Calu3 (cell line): ENCODE data around the gene CACNA2D4. TPM values are rescaled to one million over a fixed set of nuclear protein-coding genes. Genes with fewer than 3 reads are reported as not detected.

Experiments
- BruUV-seq: library from RNA; stranded (reverse); fragments of 400-500 nt; replicated peaks from 2 replicates; lab custom pipeline; 2021; lab: Mats Ljungman, UMichigan
- CTCF ChIA-PET: fragments of 300-600 bp; sonication (Branson Sonifier 250); formaldehyde crosslinking; loops from one replicate; lab custom pipeline; 2022; ENCODE audit warnings: antibody characterized with exemption; lab: Charles Lee
- DNase-seq: peaks from one replicate; pipeline ENCODE4 v3.0.0; 2022
- H3K27ac Mint-ChIP-seq: one replicate; pipeline ENCODE4 v1.8.0; 2022; ENCODE audit warnings: mixed read lengths; ENCODE audit not compliant: unreplicated experiment
- H3K27me3 Mint-ChIP-seq: one replicate; pipeline ENCODE4 v1.8.0; 2022; ENCODE audit warnings: mixed read lengths; ENCODE audit not compliant: unreplicated experiment
- H3K36me3 Mint-ChIP-seq: one replicate; pipeline ENCODE4 v1.8.0; 2022; ENCODE audit warnings: mild to moderate bottlenecking, moderate library complexity, mixed read lengths; ENCODE audit not compliant: insufficient read depth, unreplicated experiment
- H3K4me1 Mint-ChIP-seq: one replicate; pipeline ENCODE4 v1.8.0; 2022; ENCODE audit warnings: mild to moderate bottlenecking, low read depth, mixed read lengths; ENCODE audit not compliant: unreplicated experiment
- H3K4me3 Mint-ChIP-seq: one replicate; pipeline ENCODE4 v1.8.0; 2022; ENCODE audit warnings: mild to moderate bottlenecking, low read depth, moderate library complexity, mixed read lengths; ENCODE audit not compliant: unreplicated experiment
- H3K9me3 Mint-ChIP-seq: one replicate; pipeline ENCODE4 v1.8.0; 2022; ENCODE audit warnings: low read depth, mixed read lengths; ENCODE audit not compliant: unreplicated experiment
- CTCF ChIP-seq: fragments of 200-600 bp; IDR thresholded peaks from one replicate; pipeline ENCODE4 v1.8.0; 2022; ENCODE audit warnings: antibody characterized with exemption; ENCODE audit not compliant: unreplicated experiment
- intact Hi-C: fragments of 100-400 bp; cut with micrococcal nuclease; formaldehyde crosslinking; loops from one replicate; pipeline ENCODE4 v1.10.0; 2022; ENCODE audit not compliant: unreplicated experiment
- total RNA-seq: library from RNA; stranded (reverse); gene quantifications from 2 replicates; pipeline ENCODE4 v1.2.3, GENCODE V29; 2022

The CACNA2D4 gene
- total RNA-seq, 1 experiment from 2014 or later: 0.80 TPM

DNA sequence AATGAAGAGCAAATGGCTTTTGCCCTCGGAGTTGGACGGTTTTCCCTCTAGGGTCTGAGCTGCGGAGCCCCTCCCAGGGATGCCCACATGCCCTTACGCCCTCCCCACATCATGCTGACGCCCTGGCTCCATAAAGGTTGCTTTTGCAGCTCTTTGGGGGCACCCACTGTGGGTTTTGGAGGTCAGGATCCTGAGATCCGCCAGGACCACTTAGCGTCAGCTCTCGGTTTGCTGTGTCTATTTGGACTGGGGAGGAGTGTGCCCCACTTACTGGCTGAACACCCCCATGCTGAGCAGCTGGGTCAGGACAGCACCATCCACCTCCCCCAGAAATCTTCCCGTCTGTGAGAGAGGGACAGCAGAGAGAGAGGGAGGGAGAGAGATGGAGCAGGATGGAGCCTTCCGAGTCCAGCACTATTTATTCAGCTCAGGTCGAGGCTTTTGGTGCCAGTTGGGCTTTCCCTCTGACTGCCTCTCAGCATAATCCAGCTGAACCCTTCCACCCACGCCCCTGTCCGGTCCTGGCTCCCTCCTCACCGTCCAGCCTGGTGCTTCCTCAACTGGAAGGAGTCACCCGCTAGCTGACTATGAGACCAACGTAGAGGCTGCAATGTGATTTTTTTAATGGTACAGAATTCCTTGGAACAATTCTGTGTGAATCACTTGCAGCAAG is 117.0 kb downstream of the CACNA2D4 start:
- intact Hi-C loops: no loop called here
- Mint-ChIP-seq H3K27ac (no peak overlapping the region), H3K36me3 (peaks cover 10% of the 10 kb centered on the region), H3K9me3 (peaks cover 2% of the 10 kb centered on the region), H3K4me3 (no peak overlapping the region), H3K27me3 (peaks cover 48% of the 10 kb centered on the region), H3K4me1 (no peaks in the 10 kb centered on the region)
- BruUV-seq: no TSS peak
- DNase-seq: no peak
- CTCF ChIA-PET: interaction anchor here (0.6 kb wide), 1 partner anchor 13 kb away, joined by 3 read pairs; no protein-coding TSS in a partner anchor
- TF ChIP-seq CTCF: no peak

GRCh38 chr12:1800401-1801302 is 117.8 kb downstream of the CACNA2D4 start:
- H3K27me3 Mint-ChIP-seq: peaks cover 48% of the 10 kb centered on the region
- BruUV-seq: no TSS peak
- H3K27ac Mint-ChIP-seq: no peak overlapping the region
- H3K36me3 Mint-ChIP-seq: peaks cover 15% of the 10 kb centered on the region
- no peak overlapping the region for H3K4me3 Mint-ChIP-seq
- DNase-seq: peak; percentile 30
- H3K4me1 Mint-ChIP-seq: no peaks in the 10 kb centered on the region
- peaks cover 2% of the 10 kb centered on the region for H3K9me3 Mint-ChIP-seq
- peak; percentile 15 for TF ChIP-seq CTCF
- CTCF ChIA-PET: interaction anchor here (0.6 kb wide), 2 partner anchors 12 to 229 kb away, joined by 3 to 5 read pairs; no protein-coding TSS in a partner anchor
- intact Hi-C loops: no loop called here

DNA sequence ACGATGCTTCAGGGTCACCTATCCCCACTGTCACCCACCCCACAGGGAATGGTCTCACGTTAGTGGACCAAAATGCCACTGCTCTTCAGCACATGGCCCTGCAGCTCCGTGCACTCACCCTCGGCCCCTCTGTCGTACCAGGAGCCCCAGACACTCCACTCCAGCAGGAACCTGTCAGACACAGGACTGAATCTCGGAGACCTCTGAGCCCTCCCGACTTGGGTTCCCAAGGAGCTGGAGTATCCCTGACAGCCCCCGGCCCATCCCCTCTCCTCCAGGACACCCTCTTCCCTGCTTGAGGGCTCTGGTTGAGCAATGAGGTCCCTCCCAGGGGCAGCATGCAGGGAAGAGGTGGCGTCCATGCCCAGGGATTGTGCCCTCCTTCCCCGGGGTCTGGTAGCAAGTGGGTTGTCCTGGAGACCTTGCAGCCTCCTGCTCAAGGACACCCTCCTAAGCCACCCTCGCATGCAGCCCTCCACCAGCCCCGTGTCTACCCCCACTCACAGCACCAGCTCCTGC is 118.5 kb downstream of the CACNA2D4 start:
- TF ChIP-seq CTCF: no peak
- CTCF ChIA-PET: no interaction called here
- Mint-ChIP-seq H3K4me1 (no peaks in the 10 kb centered on the region), H3K36me3 (peaks cover 15% of the 10 kb centered on the region), H3K27me3 (peaks cover 48% of the 10 kb centered on the region), H3K9me3 (peaks cover 2% of the 10 kb centered on the region), H3K4me3 (no peak overlapping the region), H3K27ac (no peak overlapping the region)
- BruUV-seq: no TSS peak
- DNase-seq: no peak
- intact Hi-C loops: loop anchor here (5.0 kb wide), 1 partner anchor 782 kb away; no protein-coding TSS in a partner anchor
